ENCODE data around the gene SH3D19. TPM values are rescaled to one million over a fixed set of nuclear protein-coding genes. Genes with fewer than 3 reads are reported as not detected.

The SH3D19 gene
- total and polyA plus RNA-seq, 4 donors = 22.1 to 69.2 (median 50.8) TPM

DNA sequence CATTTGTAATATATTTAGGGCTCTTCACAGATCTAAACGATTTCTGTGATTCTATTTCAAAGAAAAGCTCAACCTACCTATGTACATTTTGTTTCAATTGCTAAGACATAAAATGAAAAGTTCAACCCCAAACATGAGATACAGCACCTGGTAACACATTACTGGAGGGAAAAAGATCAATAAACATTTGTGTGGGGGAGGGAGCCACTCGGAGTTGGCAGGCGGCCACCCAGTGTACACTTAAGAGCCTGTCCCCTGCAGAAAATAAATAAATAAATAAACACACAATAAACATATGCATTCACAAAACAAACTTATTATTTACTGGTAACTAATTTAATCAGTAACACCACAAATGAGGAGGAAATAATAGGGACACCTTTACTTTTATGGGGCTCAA lies 29.2 kb downstream of the SH3D19 start:
- no peaks in the 10 kb centered on the region for H3K27me3 ChIP-seq (ENCODE audit: control insufficient read depth in 3 of 3, insufficient read depth in 3 of 3, low read length in 2 of 3)
- peaks cover 0 to 4% (median 0%) of the 10 kb centered on the region in 4 donors for H3K36me3 ChIP-seq (ENCODE audit: control insufficient read depth in 4 of 4, insufficient read depth in 4 of 4, low read length in 4 of 4)
- H3K27ac ChIP-seq (ENCODE audit: low read depth in 1 of 2, low read length in 1 of 2) = no peak overlapping the region
- TF ChIP-seq, protein P1, sequence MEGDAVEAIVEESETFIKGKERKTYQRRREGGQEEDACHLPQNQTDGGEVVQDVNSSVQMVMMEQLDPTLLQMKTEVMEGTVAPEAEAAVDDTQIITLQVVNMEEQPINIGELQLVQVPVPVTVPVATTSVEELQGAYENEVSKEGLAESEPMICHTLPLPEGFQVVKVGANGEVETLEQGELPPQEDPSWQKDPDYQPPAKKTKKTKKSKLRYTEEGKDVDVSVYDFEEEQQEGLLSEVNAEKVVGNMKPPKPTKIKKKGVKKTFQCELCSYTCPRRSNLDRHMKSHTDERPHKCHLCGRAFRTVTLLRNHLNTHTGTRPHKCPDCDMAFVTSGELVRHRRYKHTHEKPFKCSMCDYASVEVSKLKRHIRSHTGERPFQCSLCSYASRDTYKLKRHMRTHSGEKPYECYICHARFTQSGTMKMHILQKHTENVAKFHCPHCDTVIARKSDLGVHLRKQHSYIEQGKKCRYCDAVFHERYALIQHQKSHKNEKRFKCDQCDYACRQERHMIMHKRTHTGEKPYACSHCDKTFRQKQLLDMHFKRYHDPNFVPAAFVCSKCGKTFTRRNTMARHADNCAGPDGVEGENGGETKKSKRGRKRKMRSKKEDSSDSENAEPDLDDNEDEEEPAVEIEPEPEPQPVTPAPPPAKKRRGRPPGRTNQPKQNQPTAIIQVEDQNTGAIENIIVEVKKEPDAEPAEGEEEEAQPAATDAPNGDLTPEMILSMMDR (IDR thresholded peaks at IDR 0.05; ENCODE audit: control extremely low read depth, extremely low read depth) = no peak
- no peak overlapping the region for H3K9ac ChIP-seq (ENCODE audit: insufficient read depth in 1 of 2, low read length in 2 of 2)
- no peak overlapping the region for H3K4me3 ChIP-seq
- DNase-seq (no peak), ATAC-seq (ENCODE audit: insufficient read depth, low FRiP score) (no peak)
- no peaks in the 10 kb centered on the region for H3K9me3 ChIP-seq (ENCODE audit: control insufficient read depth in 4 of 4, insufficient read depth in 3 of 4, low read length in 3 of 4)
- peaks cover 0 to 22% (median 0%) of the 10 kb centered on the region in 5 donors for H3K4me1 ChIP-seq (ENCODE audit: control insufficient read depth in 5 of 5, insufficient read depth in 5 of 5, low read length in 5 of 5)
- WGBS, 2 donors = 65 to 75% methylated on average over 3 of the region's 3 CpGs

DNA sequence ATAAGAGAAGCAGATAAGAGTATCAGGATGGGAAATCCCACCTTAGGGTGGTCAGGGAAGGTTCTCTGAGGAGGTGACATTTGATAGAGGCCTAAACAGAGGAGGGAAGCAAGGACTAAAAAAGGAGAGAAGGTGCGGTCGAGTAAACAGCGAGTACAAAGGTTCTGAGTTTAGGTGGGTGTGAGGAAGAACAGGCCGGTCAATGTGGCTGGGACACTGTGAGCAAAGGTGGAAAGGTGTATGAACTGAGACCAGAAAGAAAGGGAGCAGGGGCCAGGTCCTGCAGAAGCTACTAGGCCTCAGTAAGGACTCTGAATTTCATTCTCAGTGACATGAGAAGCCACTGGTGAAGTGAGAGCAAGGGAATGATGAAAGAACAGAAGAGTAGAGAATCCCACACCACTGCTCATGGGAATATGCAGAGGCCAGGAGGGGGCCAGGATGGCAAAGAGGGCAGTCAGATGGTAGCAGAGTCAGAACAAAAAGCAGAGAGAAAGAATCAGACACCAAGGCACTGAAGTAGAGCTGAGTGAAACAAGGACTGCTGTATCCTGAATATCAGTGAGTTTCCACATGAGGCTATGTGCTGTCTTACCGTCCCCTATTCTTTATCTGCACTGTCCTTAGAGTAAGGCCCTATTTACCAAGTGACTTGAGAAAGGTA lies 30.4 kb downstream of the SH3D19 start:
- peaks cover 0 to 22% (median 0%) of the 10 kb centered on the region in 5 donors for H3K4me1 ChIP-seq (ENCODE audit: control insufficient read depth in 5 of 5, insufficient read depth in 5 of 5, low read length in 5 of 5)
- 95% methylated on average over 5 of the region's 5 CpGs for WGBS, 2 donors
- no peak for DNase-seq

DNA sequence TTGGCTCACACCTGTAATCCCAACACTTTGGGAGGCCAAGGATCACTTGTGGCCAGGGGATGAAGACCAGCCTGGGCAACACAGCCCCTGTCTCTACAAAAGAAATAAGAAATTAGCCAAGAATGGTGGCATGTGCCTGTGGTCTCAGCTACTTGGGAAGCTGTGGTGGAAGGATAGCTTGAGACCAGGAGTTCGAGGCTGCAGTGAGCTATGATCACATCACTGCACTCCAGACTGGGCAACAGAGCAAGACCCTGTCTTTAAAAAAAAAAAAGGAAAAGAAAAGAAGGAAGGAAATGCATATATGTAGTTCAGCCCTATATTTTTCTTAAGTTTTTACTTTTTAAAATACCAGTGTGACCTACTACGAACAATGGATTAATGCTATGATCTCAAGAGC lies 33.4 kb downstream of the SH3D19 start:
- no peak for DNase-seq
- H3K36me3 ChIP-seq (ENCODE audit: control insufficient read depth in 4 of 4, insufficient read depth in 4 of 4, low read length in 4 of 4) = peaks cover 0 to 4% (median 2%) of the 10 kb centered on the region in 4 donors
- H3K9ac ChIP-seq (ENCODE audit: insufficient read depth in 1 of 2, low read length in 2 of 2) = no peak overlapping the region
- H3K27me3 ChIP-seq (ENCODE audit: control insufficient read depth in 3 of 3, insufficient read depth in 3 of 3, low read length in 2 of 3) = no peaks in the 10 kb centered on the region
- TF ChIP-seq, protein P1 (IDR thresholded peaks at IDR 0.05; ENCODE audit: control extremely low read depth, extremely low read depth) = no peak
- 94 to 98% methylated on average over 2 of the region's 2 CpGs for WGBS, 2 donors
- peaks cover 0 to 23% (median 0%) of the 10 kb centered on the region in 5 donors for H3K4me1 ChIP-seq (ENCODE audit: control insufficient read depth in 5 of 5, insufficient read depth in 5 of 5, low read length in 5 of 5)
- no peak overlapping the region for H3K4me3 ChIP-seq
- no peak overlapping the region for H3K27ac ChIP-seq (ENCODE audit: low read depth in 1 of 2, low read length in 1 of 2)
- no peak for ATAC-seq (ENCODE audit: insufficient read depth, low FRiP score)
- H3K9me3 ChIP-seq (ENCODE audit: control insufficient read depth in 4 of 4, insufficient read depth in 3 of 4, low read length in 3 of 4) = no peaks in the 10 kb centered on the region

More for the DNA sequence above, 30.4 kb downstream of the SH3D19 start:
- Histone ChIP-seq H3K27me3 (ENCODE audit: control insufficient read depth in 3 of 3, insufficient read depth in 3 of 3, low read length in 2 of 3) (no peaks in the 10 kb centered on the region), H3K4me3 (no peak overlapping the region), H3K9ac (ENCODE audit: insufficient read depth in 1 of 2, low read length in 2 of 2) (no peak overlapping the region), H3K36me3 (ENCODE audit: control insufficient read depth in 4 of 4, insufficient read depth in 4 of 4, low read length in 4 of 4) (peaks cover 0 to 4% (median 1%) of the 10 kb centered on the region in 4 donors), H3K27ac (ENCODE audit: low read depth in 1 of 2, low read length in 1 of 2) (peak overlapping the region in 1 of 2 donors; percentile 16), H3K9me3 (ENCODE audit: control insufficient read depth in 4 of 4, insufficient read depth in 3 of 4, low read length in 3 of 4) (no peaks in the 10 kb centered on the region)
- TF ChIP-seq, protein P1 (IDR thresholded peaks at IDR 0.05; ENCODE audit: control extremely low read depth, extremely low read depth) = no peak
- no peak for ATAC-seq (ENCODE audit: insufficient read depth, low FRiP score)

Data from lung (tissue), 12 donors.